Measurements from ENCODE around the gene PRIM2. TPM values are rescaled to one million over a fixed set of nuclear protein-coding genes. Genes with fewer than 3 reads are reported as not detected.
"Not testable (repeated sequence)": the region's sequence is repeated elsewhere in the genome, so short reads cannot be mapped to it uniquely, and the experiment has no call there.

Gene PRIM2, protein sequence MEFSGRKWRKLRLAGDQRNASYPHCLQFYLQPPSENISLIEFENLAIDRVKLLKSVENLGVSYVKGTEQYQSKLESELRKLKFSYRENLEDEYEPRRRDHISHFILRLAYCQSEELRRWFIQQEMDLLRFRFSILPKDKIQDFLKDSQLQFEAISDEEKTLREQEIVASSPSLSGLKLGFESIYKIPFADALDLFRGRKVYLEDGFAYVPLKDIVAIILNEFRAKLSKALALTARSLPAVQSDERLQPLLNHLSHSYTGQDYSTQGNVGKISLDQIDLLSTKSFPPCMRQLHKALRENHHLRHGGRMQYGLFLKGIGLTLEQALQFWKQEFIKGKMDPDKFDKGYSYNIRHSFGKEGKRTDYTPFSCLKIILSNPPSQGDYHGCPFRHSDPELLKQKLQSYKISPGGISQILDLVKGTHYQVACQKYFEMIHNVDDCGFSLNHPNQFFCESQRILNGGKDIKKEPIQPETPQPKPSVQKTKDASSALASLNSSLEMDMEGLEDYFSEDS
- total RNA-seq: 10 to 100 TPM; 51.5 to 52.0 TPM

DNA sequence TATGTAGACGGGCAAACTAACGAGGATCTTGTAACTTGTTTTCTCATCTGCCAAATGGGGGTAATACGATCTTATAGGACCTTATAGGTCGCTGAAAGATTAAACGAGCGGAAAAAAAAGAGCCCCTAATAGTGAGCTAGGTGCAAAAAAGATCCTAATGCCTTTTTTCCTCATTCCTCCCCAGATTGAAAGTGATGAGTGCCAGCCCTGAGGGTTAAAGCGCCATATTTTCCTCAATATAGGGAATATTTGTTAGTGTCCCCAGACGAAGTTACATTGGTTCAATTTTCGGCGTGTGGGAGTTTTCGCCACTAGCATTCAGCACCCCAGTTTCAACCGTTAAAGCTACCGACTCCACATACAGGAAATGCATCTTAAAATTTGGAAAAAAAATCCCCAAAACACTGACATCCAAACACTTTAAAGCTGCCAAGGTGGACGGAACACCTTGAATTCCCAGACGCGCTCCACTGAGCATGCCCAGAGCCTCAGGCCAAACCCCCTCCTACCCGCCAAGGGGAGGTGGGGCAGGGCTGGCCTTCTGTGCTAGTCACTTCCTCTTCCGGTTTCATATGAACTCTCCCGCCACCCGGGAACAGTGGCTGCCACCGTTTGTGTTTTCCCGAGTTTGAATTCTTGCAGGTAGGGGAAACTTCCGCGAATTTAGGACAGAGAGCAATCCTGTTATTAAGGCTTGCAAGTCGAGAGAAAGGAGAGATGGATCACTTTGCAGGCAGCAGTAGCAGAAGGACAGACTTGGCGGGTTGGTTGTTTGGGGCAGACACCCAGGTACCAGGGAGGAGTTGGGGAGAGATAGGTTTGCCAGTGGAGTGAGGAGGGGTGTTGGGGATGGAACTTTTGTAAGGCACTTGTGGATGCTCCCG is at the start of gene PRIM2:
TSS of gene PRIM2 (plus strand) at position 571 of the 884 bp plus-strand sequence. CDS start 816 bp downstream, outside the sequence.
- CTCF ChIA-PET: interaction anchor here (0.7 to 9.6 kb wide), 17 partner anchors 8 to 644 kb away, joined by 3 to 97 read pairs (median 4); partner anchors contain the start of genes BEND6 and ZNF451
- Mint-ChIP-seq H3K9me3 (no peaks in the 10 kb centered on the region), H3K4me3 (peak within 1 kb of the TSS; percentile 99), H3K27ac (peak within 1 kb of the TSS; percentile 99), H3K4me1 (ENCODE audit: low read depth) (peaks cover 34% of the 10 kb centered on the region), H3K36me3 (ENCODE audit: low read depth) (peaks cover 38% of the 10 kb centered on the region), H3K27me3 (ENCODE audit: low read depth) (no peaks in the 10 kb centered on the region)
- intact Hi-C loops (cut with micrococcal nuclease): loop anchor here (1.0 to 5.0 kb wide), 5 partner anchors 95 to 723 kb away; partner anchors contain the start of genes BAG2 and RAB23
- DNase-seq: peak; percentile 88

DNA sequence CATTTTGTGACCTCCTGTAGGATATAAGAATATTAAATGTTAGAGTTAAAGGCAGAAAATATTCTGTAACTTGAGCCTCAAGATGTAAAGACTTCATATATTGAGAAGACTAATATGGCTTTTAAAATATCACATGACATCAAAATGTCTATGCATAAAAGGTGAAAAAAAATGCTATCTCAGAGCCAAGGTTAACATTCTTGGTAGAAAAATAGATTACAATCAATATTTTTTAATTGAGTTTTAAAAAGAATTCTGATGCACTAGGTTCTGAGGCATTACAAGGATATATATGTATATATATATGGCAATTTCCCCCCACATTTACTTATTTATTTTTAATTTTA is 49.2 kb upstream of the PRIM2 start:
- Mint-ChIP-seq H3K36me3 (ENCODE audit: low read depth) (no peaks in the 10 kb centered on the region), H3K27ac (no peak overlapping the region), H3K4me3 (no peak overlapping the region), H3K27me3 (ENCODE audit: low read depth) (peaks cover 8% of the 10 kb centered on the region), H3K4me1 (ENCODE audit: low read depth) (peaks cover 17% of the 10 kb centered on the region), H3K9me3 (no peaks in the 10 kb centered on the region)
- no peak for DNase-seq
- intact Hi-C loops (cut with micrococcal nuclease): loop anchor here (1.0 to 5.0 kb wide), 2 partner anchors 48 to 181 kb away; no protein-coding TSS in a partner anchor
- CTCF ChIA-PET: interaction anchor here (0.8 to 3.6 kb wide), 5 partner anchors 47 to 364 kb away, joined by 3 to 25 read pairs (median 4); partner anchors contain the start of gene PRIM2

DNA sequence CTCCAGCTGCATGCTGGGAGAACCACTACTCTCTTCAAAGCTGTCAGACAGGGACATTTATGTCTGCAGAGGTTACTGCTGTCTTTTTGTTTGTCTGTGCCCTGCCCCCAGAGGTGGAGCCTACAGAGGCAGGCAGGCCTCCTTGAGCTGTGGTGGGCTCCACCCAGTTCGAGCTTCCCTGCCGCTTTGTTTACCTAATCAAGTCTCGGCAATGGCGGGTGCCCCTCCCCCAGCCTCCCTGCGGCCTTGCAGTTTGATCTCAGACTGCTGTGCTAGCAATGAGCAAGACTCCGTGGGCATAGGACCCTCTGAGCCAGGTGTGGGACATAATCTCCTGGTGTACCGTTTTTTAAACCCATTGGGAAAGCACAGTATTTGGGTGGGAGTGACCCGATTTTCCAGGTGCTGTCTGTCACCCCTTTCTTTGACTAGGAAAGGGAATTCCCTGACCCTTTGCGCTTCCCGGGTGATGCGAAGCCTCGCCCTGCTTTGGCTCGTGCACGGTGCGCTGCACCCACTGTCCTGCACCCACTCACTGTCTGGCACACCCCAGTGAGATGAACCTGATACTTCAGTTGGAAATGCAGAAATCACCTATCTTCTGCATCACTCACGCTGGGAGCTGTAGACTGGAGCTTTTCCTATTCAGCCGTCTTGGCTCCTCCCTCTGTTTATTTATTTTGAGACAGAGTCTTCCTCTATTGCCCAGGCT is 43.2 kb upstream of the PRIM2 start:
- H3K27me3 Mint-ChIP-seq (ENCODE audit: low read depth); H3K36me3 Mint-ChIP-seq (ENCODE audit: low read depth); H3K9me3 Mint-ChIP-seq; H3K4me3 Mint-ChIP-seq; DNase-seq; intact Hi-C loops (cut with micrococcal nuclease); H3K4me1 Mint-ChIP-seq (ENCODE audit: low read depth); H3K27ac Mint-ChIP-seq: not testable (repeated sequence)
- CTCF ChIA-PET: interaction anchor here (0.7 kb wide), 1 partner anchor 946 kb away, joined by 3 read pairs; no protein-coding TSS in a partner anchor

DNA sequence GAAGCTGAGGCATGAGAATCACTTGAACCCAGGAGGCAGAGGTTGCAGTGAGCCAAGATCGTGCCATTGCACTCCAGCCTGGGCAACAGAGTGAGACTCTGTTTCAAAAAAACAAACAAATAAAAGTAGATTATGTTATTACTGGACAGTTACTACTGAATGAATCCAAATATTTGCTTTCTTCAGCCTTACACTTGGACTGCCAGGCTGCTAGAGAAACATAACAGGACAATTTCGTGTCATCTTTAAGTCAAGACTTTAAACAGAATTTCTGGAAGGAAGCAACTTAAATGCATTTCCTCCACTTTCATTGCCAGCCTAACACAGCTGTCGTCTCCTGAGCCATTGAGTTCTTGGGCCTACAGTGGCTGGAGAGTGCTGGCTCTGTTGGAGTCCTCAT is 42.0 kb upstream of the PRIM2 start:
- DNase-seq: no peak
- intact Hi-C loops (cut with micrococcal nuclease): no loop called here
- no peaks in the 10 kb centered on the region for H3K9me3 Mint-ChIP-seq
- H3K4me3 Mint-ChIP-seq: no peak overlapping the region
- CTCF ChIA-PET: no interaction called here
- no peaks in the 10 kb centered on the region for H3K4me1 Mint-ChIP-seq (ENCODE audit: low read depth)
- no peak overlapping the region for H3K27ac Mint-ChIP-seq
- H3K27me3 Mint-ChIP-seq (ENCODE audit: low read depth): peaks cover 9% of the 10 kb centered on the region
- no peaks in the 10 kb centered on the region for H3K36me3 Mint-ChIP-seq (ENCODE audit: low read depth)

DNA sequence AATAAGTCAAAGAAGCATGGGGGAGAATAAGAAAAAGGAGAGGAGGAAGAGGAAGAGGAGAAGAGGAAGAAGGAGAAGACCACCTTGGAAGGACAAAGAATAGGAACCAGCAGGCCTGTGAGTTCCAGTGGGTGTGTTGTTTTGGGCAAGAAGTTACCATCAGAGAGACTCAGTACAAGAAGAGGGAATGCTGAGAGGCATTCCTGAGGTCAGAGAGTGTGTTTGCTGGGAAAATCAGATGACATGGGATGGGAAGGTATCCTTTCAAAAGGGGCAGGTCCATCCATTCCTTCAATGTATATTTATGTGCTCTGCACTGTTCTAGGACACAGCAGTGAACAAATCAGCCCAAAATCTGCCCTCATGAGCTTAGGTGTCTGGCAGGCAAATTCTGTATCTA is 40.5 kb upstream of the PRIM2 start:
- intact Hi-C loops (cut with micrococcal nuclease): no loop called here
- H3K27me3 Mint-ChIP-seq (ENCODE audit: low read depth): peaks cover 7% of the 10 kb centered on the region
- no peaks in the 10 kb centered on the region for H3K4me1 Mint-ChIP-seq (ENCODE audit: low read depth)
- CTCF ChIA-PET: interaction anchor here (2.2 kb wide), 1 partner anchor 11 kb away, joined by 7 read pairs; no protein-coding TSS in a partner anchor
- H3K36me3 Mint-ChIP-seq (ENCODE audit: low read depth): no peaks in the 10 kb centered on the region
- no peaks in the 10 kb centered on the region for H3K9me3 Mint-ChIP-seq
- no peak for DNase-seq
- H3K27ac Mint-ChIP-seq: no peak overlapping the region
- H3K4me3 Mint-ChIP-seq: no peak overlapping the region

DNA sequence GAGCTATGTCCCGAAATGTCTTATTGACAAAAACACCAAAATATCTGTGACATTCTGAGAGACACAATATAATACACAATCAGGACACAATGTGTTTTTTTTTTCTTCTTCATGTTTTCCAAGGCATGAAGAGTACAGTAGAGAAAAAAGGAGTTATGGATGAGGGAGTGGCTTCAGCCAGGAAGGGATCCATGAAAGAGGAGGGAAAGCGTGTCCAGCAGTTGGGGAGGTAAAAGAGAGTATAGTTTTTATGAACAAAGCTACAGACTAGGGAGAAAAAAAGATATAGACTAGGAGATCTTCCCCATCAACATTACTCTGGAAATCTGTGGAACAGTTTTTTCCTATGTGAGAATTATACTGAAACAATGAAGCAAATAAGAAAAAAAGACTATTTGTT is 38.9 kb upstream of the PRIM2 start:
- Mint-ChIP-seq H3K36me3 (ENCODE audit: low read depth) (no peaks in the 10 kb centered on the region), H3K4me3 (no peak overlapping the region), H3K27ac (no peak overlapping the region), H3K9me3 (no peaks in the 10 kb centered on the region), H3K27me3 (ENCODE audit: low read depth) (peaks cover 4% of the 10 kb centered on the region), H3K4me1 (ENCODE audit: low read depth) (no peaks in the 10 kb centered on the region)
- CTCF ChIA-PET: interaction anchor here (0.6 to 2.2 kb wide), 3 partner anchors 12 to 386 kb away, joined by 3 to 7 read pairs (median 4); no protein-coding TSS in a partner anchor
- intact Hi-C loops (cut with micrococcal nuclease): no loop called here
- no peak for DNase-seq

DNA sequence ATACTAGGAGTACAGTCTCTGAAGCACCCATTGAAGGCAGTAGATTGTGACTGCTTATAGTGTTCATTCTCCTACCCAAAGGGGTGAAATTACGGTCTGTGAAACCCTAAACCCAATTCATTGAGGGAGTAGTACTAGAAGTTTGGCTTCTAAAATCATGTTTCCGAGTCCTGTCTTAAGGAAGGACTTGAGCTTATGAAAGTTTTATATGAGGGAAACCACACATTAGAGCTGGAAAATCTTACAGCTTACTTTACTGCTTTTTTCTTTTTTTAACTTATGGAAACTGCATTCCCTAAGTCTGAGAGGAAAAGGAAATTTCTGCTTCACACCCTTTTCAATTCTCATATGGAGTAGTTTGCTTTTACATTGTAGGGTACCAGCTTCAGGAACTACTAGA is 38.4 kb upstream of the PRIM2 start:
- Mint-ChIP-seq H3K27me3 (ENCODE audit: low read depth) (peaks cover 4% of the 10 kb centered on the region), H3K4me3 (no peak overlapping the region), H3K36me3 (ENCODE audit: low read depth) (no peaks in the 10 kb centered on the region), H3K4me1 (ENCODE audit: low read depth) (no peaks in the 10 kb centered on the region), H3K27ac (no peak overlapping the region), H3K9me3 (no peaks in the 10 kb centered on the region)
- intact Hi-C loops (cut with micrococcal nuclease): no loop called here
- no peak for DNase-seq
- CTCF ChIA-PET: interaction anchor here (0.5 kb wide), 1 partner anchor 113 kb away, joined by 3 read pairs; no protein-coding TSS in a partner anchor

DNA sequence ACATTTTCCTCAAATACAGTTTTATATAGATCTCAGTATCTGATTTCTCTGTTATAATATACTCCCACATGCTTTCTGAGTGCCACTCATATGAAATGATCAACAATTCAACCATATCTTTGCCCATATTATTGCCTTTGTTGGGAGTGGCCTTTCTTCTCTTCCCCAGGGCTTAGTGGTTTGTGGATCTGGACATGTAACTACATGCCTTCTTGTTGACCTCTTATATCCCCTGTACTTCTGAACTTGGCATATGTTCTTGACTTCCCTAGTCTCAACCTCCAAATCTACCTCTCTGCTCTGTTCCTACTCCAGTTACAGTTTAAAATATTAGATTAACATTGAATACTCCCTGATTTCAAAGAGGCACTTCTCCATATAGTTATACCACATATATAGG is 34.3 kb upstream of the PRIM2 start:
- CTCF ChIA-PET: interaction anchor here (1.1 kb wide), 1 partner anchor 32 kb away, joined by 3 read pairs; no protein-coding TSS in a partner anchor
- Mint-ChIP-seq H3K27me3 (ENCODE audit: low read depth) (peaks cover 20% of the 10 kb centered on the region), H3K4me3 (no peak overlapping the region), H3K9me3 (no peaks in the 10 kb centered on the region), H3K27ac (no peak overlapping the region), H3K36me3 (ENCODE audit: low read depth) (no peaks in the 10 kb centered on the region), H3K4me1 (ENCODE audit: low read depth) (no peaks in the 10 kb centered on the region)
- no peak for DNase-seq
- intact Hi-C loops (cut with micrococcal nuclease): no loop called here

DNA sequence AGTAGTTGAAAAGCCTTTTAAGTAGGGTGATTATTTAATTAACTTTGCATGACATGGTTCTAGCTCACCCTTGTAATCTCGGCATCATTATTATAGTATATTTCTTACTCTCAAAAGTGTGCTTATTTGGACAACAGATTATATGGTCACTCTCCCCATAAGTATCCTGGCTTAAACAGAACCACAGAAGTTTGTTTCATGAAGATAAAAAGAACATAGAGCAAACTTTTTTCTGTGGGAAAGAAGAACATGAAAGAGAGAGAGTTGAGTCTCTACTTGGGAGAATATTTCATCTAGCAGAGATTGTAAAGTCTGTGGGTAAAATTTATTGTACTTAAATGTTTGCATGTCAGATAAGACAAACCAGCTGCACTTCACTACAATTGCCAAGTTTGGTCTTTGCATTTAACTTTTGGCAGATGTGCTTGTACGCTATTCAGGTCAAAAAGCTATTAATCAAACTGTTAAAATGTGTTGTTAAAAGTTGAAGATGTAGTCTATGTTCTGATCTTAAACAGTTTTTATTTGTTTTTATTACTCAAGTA is 33.4 kb upstream of the PRIM2 start:
- Mint-ChIP-seq H3K27me3 (ENCODE audit: low read depth) (peaks cover 18% of the 10 kb centered on the region), H3K4me1 (ENCODE audit: low read depth) (no peaks in the 10 kb centered on the region), H3K27ac (no peak overlapping the region), H3K4me3 (no peak overlapping the region), H3K9me3 (no peaks in the 10 kb centered on the region), H3K36me3 (ENCODE audit: low read depth) (no peaks in the 10 kb centered on the region)
- CTCF ChIA-PET: interaction anchor here (1.1 kb wide), 1 partner anchor 31 kb away, joined by 3 read pairs; no protein-coding TSS in a partner anchor
- intact Hi-C loops (cut with micrococcal nuclease): no loop called here
- no peak for DNase-seq

DNA sequence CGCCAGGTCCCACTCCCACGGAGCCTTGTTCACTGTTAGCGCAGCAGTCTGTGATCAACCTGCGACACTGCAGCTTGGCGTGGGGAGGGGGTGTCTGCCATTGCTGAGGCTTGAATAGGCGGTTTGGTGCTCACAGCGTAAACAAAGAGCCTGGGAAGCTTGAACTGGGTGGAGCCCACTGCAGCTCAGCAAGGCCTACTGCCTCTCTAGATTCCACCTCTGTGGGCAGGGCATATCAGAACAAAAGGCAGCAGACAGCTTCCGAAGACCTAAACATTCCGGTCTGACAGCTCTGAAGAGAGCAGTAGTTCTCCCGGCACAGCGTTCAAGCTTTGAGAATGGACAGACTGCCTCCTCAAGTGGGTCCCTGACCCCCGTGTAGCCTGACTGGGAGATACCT is 29.3 kb upstream of the PRIM2 start:
- not testable (repeated sequence) for H3K9me3 Mint-ChIP-seq
- CTCF ChIA-PET: interaction anchor here (0.6 to 1.0 kb wide), 2 partner anchors 386 to 760 kb away, joined by 3 to 7 read pairs; no protein-coding TSS in a partner anchor
- H3K27me3 Mint-ChIP-seq (ENCODE audit: low read depth): peaks cover 24% of the 10 kb centered on the region

DNA sequence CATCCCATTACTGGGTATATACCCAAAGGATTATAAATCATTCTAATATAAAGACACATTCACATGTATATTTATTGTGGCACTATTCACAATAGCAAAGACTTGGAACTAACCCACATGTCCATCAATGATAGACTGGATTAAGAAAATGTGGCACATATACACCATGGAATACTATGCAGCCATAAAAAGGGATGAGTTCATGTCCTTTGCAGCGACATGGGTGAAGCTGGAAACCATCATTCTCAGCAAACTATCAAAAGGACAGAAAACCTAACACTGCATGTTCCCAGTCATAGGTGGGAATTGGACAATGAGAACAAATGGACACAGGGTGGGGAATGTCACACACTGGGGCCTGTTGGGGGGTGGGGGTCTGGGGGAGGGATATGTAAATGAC is 24.0 kb upstream of the PRIM2 start:
- H3K27me3 Mint-ChIP-seq (ENCODE audit: low read depth); DNase-seq; H3K4me1 Mint-ChIP-seq (ENCODE audit: low read depth); H3K9me3 Mint-ChIP-seq; H3K27ac Mint-ChIP-seq; H3K36me3 Mint-ChIP-seq (ENCODE audit: low read depth); H3K4me3 Mint-ChIP-seq; intact Hi-C loops (cut with micrococcal nuclease): not testable (repeated sequence)
- CTCF ChIA-PET: interaction anchor here (0.6 kb wide), 1 partner anchor 84 kb away, joined by 4 read pairs; no protein-coding TSS in a partner anchor

More for the DNA sequence above, 29.3 kb upstream of the PRIM2 start:
- intact Hi-C loops (cut with micrococcal nuclease); H3K27ac Mint-ChIP-seq; H3K4me1 Mint-ChIP-seq (ENCODE audit: low read depth); H3K36me3 Mint-ChIP-seq (ENCODE audit: low read depth); DNase-seq; H3K4me3 Mint-ChIP-seq: not testable (repeated sequence)
